Hepatocyte (in vitro differentiated cells): ENCODE results near the gene TSN. TPM values are rescaled to one million over a fixed set of nuclear protein-coding genes. Genes with fewer than 3 reads are reported as not detected.

Experiments used
- DNase-seq: peaks from one replicate; pipeline ENCODE4 v3.0.0-alpha.2; 2016; ENCODE audit warnings: low spot score
- H2AFZ ChIP-seq: fragments of 200-600 bp; sonication (generic); 2 replicates; pipeline ENCODE4 v1.6.0; 2016; ENCODE audit warnings: antibody characterized with exemption, mild to moderate bottlenecking
- H3K27ac ChIP-seq: fragments of 200-600 bp; sonication (generic); 2 replicates; pipeline ENCODE4 v1.5.1; 2016; ENCODE audit warnings: mild to moderate bottlenecking
- H3K27me3 ChIP-seq: fragments of 200-600 bp; sonication (generic); 2 replicates; pipeline ENCODE4 v1.6.1; 2016
- H3K36me3 ChIP-seq: fragments of 200-600 bp; sonication (generic); replicated peaks from 2 replicates; pipeline ENCODE4 v1.5.1; 2016; ENCODE audit warnings: low read depth; ENCODE audit not compliant: insufficient read depth
- H3K4me1 ChIP-seq: fragments of 200-600 bp; sonication (generic); 2 replicates; pipeline ENCODE4 v1.5.1; 2016; ENCODE audit warnings: mild to moderate bottlenecking, moderate library complexity; ENCODE audit not compliant: insufficient read depth
- H3K4me2 ChIP-seq: fragments of 200-600 bp; sonication (generic); 2 replicates; pipeline ENCODE4 v1.6.0; 2016
- H3K4me3 ChIP-seq: fragments of 200-600 bp; sonication (generic); 2 replicates; pipeline ENCODE4 v1.5.1; 2016; ENCODE audit warnings: mild to moderate bottlenecking
- H3K79me2 ChIP-seq: fragments of 200-600 bp; sonication (generic); 2 replicates; pipeline ENCODE4 v1.6.0; 2017; ENCODE audit warnings: mild to moderate bottlenecking
- H3K9me2 ChIP-seq: fragments of 200-600 bp; sonication (generic); replicated peaks from 2 replicates; pipeline ENCODE4 v1.6.0; 2017; ENCODE audit warnings: mild to moderate bottlenecking; ENCODE audit not compliant: insufficient read depth
- H3K9me3 ChIP-seq: fragments of 200-600 bp; sonication (generic); 2 replicates; pipeline ENCODE4 v1.5.1; 2016; ENCODE audit warnings: low read depth, mild to moderate bottlenecking
- H4K20me1 ChIP-seq: fragments of 200-600 bp; sonication (generic); 2 replicates; pipeline ENCODE4 v1.6.0; 2016; ENCODE audit warnings: mild to moderate bottlenecking; ENCODE audit not compliant: insufficient read depth, poor library complexity, severe bottlenecking
- CTCF ChIP-seq: fragments of 200-600 bp; sonication (generic); IDR thresholded peaks from 2 replicates; pipeline ENCODE4 v1.5.1; 2016; ENCODE audit warnings: antibody characterized with exemption, mild to moderate bottlenecking; ENCODE audit not compliant: poor library complexity
- EZH2 ChIP-seq: fragments of 200-600 bp; sonication (generic); IDR thresholded peaks from 2 replicates; pipeline ENCODE4 v1.6.1; 2016; ENCODE audit warnings: antibody characterized with exemption, mild to moderate bottlenecking, borderline replicate concordance
- EZH2phosphoT487 ChIP-seq: fragments of 200-600 bp; sonication (generic); IDR thresholded peaks from one replicate; pipeline ENCODE4 v1.6.1; 2018; ENCODE audit warnings: antibody characterized with exemption, mild to moderate bottlenecking, low read depth, moderate library complexity; ENCODE audit not compliant: unreplicated experiment, severe bottlenecking
- WGBS: methylation state at CpG from one replicate; pipeline ENCODE4 v1.1.6; 2016; ENCODE audit warnings: low lambda C conversion rate; ENCODE audit errors: missing lambda C conversion rate; 5-methylcytosine and 5-hydroxymethylcytosine counted together
- polyA plus RNA-seq: library from polyadenylated mRNA; unstranded; fragments of >200 nt; fragmentation: Nextera tagmentation; extraction: Ambion mirVana; gene quantifications from 2 replicates; pipeline ENCODE4 v1.2.1, GENCODE V29; 2016
- total RNA-seq: library from RNA; depleted of rRNA; stranded (reverse); fragments of >200 nt; gene quantifications from 2 replicates; pipeline ENCODE4 v1.2.3, GENCODE V29; 2014

Gene TSN
- total and polyA plus RNA-seq, 2 experiments from 2014 or later: 45.4 to 63.2 TPM

DNA sequence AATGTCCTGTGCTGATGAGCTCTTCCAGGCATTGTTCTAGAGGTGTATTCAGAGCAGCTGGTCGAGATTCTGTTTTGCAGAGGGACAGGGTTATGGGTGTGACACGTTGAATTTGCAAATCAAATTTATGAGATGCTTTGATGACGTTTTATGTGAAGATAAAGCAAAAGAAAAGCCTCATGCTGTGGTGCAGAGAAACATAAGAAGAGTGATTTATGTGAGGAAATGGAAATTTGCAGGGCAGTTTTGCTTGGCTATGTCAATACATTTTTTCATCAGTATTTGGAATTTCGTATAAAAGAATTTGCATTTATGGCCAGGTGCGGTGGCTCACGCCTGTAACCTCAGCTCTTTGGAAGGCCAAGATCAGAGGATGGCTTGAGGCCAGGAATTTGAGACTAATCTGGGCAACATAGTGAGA lies 36.4 kb downstream of the TSN start:
- Histone ChIP-seq H2AFZ (no peak overlapping the region), H3K9me2 (no peaks in the 10 kb centered on the region), H3K27ac (no peak overlapping the region), H3K79me2 (no peaks in the 10 kb centered on the region), H3K9me3 (no peaks in the 10 kb centered on the region), H3K4me1 (no peaks in the 10 kb centered on the region), H3K4me2 (no peak overlapping the region), H3K27me3 (no peaks in the 10 kb centered on the region), H3K36me3 (no peaks in the 10 kb centered on the region), H4K20me1 (no peaks in the 10 kb centered on the region), H3K4me3 (no peak overlapping the region)
- DNase-seq: no peak
- 57% methylated on average over 6 of the region's 6 CpGs for WGBS
- TF ChIP-seq CTCF: no peak
- no peak for TF ChIP-seq EZH2
- TF ChIP-seq EZH2phosphoT487: no peak

DNA sequence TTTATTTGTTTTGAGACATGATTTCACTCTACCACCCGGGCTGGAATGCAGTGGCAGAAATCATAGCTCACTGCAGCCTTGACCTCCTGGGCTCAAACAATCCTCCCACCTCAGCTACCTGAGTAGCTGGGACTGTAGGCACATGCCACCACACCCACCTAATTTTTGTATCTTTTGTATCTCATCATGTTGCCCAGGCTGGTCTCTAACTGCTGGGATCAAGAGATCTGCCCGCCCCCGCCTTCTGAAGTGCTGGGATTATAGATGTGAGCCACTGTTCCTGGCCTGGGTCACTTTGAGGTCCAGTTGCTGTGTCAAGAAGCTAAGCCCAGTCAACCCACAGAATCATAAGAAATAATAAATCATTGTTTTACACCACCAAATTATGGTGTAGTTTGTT lies 38.4 kb downstream of the TSN start:
- DNase-seq: no peak
- Histone ChIP-seq H3K9me3 (no peaks in the 10 kb centered on the region), H3K4me1 (no peaks in the 10 kb centered on the region), H3K27me3 (no peaks in the 10 kb centered on the region), H3K36me3 (no peaks in the 10 kb centered on the region), H3K4me2 (no peak overlapping the region), H4K20me1 (no peaks in the 10 kb centered on the region), H3K27ac (no peak overlapping the region), H2AFZ (no peak overlapping the region), H3K4me3 (no peak overlapping the region), H3K79me2 (no peaks in the 10 kb centered on the region), H3K9me2 (no peaks in the 10 kb centered on the region)
- TF ChIP-seq EZH2 (no peak), EZH2phosphoT487 (no peak), CTCF (no peak)
- WGBS: 88% methylated on average over 3 of the region's 3 CpGs

DNA sequence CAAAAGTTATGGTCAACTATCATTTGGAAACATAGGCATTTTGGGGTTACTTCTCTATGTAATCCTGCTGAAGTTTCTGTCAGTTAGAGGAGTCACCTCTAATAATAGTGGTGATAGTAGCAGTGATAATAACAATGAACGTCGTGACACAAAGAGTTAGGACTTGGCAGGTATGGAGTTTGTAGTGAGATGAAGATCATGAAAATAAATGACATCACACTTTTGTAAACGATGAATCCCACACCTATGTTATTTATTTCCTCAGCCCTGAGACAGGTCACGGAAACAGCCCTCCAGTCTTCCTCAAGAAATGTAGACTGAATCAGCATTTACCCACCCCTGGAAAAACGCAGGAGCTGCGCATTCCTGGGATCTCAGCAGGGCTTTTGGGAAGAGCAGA lies 38.8 kb downstream of the TSN start:
- DNase-seq: no peak
- Histone ChIP-seq H3K27ac (no peak overlapping the region), H3K36me3 (no peaks in the 10 kb centered on the region), H3K4me1 (no peaks in the 10 kb centered on the region), H3K4me2 (no peak overlapping the region), H3K79me2 (no peaks in the 10 kb centered on the region), H3K4me3 (no peak overlapping the region), H3K27me3 (no peaks in the 10 kb centered on the region), H3K9me3 (no peaks in the 10 kb centered on the region), H4K20me1 (no peaks in the 10 kb centered on the region), H2AFZ (no peak overlapping the region), H3K9me2 (no peaks in the 10 kb centered on the region)
- 83% methylated on average over 6 of the region's 6 CpGs for whole genome bisulfite sequencing
- TF ChIP-seq EZH2phosphoT487: no peak
- no peak for TF ChIP-seq CTCF
- no peak for TF ChIP-seq EZH2

GRCh38 chr2:121796239-121796638 lies 40.8 kb downstream of the TSN start:
- Histone ChIP-seq H3K4me3 (no peak overlapping the region), H3K27ac (no peak overlapping the region), H3K9me2 (no peaks in the 10 kb centered on the region), H3K4me1 (no peaks in the 10 kb centered on the region), H2AFZ (no peak overlapping the region), H3K9me3 (no peaks in the 10 kb centered on the region), H4K20me1 (no peaks in the 10 kb centered on the region), H3K4me2 (no peak overlapping the region), H3K27me3 (no peaks in the 10 kb centered on the region), H3K36me3 (no peaks in the 10 kb centered on the region), H3K79me2 (no peaks in the 10 kb centered on the region)
- no peak for DNase-seq
- TF ChIP-seq CTCF (no peak), EZH2phosphoT487 (no peak), EZH2 (no peak)
- 88% methylated on average over 4 of the region's 4 CpGs for WGBS
